WTC11 (cell line): ENCODE data around the gene ZNF804B. TPM values are rescaled to one million over a fixed set of nuclear protein-coding genes. Genes with fewer than 3 reads are reported as not detected.

Experiments used
- ATAC-seq: fragments of 200-7000 bp; cut with Tn5 transposase; 2 replicates; pipeline ENCODE4 v1.10.0; 2021; ENCODE audit warnings: mild to moderate bottlenecking, moderate library complexity
- CTCF ChIA-PET: fragments of 300-600 bp; sonication (Branson Sonifier 250); formaldehyde crosslinking; loops from one replicate; lab custom pipeline; 2021; ENCODE audit warnings: antibody characterized with exemption; lab: Charles Lee
- POLR2A ChIA-PET: fragments of 350-600 bp; sonication (Branson Sonifier 250); formaldehyde crosslinking; loops from one replicate; lab custom pipeline; 2021; ENCODE audit warnings: antibody characterized with exemption; lab: Charles Lee
- DNase-seq: peaks from one replicate; pipeline ENCODE4 v3.0.0; 2021; ENCODE audit warnings: low spot score
- H3K27ac Mint-ChIP-seq: 2 replicates; pipeline ENCODE4 v1.8.0; 2021; ENCODE audit warnings: mixed read lengths
- H3K27me3 Mint-ChIP-seq: 2 replicates; pipeline ENCODE4 v1.8.0; 2021; ENCODE audit warnings: low read depth, mild to moderate bottlenecking, moderate library complexity, mixed read lengths
- H3K36me3 Mint-ChIP-seq: 2 replicates; pipeline ENCODE4 v1.8.0; 2021; ENCODE audit warnings: mixed read lengths
- H3K4me1 Mint-ChIP-seq: 2 replicates; pipeline ENCODE4 v1.8.0; 2022; ENCODE audit warnings: mixed read lengths
- H3K4me3 Mint-ChIP-seq: 2 replicates; pipeline ENCODE4 v1.8.0; 2021; ENCODE audit warnings: mild to moderate bottlenecking, moderate library complexity, mixed read lengths
- H3K9me3 Mint-ChIP-seq: 2 replicates; pipeline ENCODE4 v1.8.0; 2021; ENCODE audit warnings: mixed read lengths
- CBFB ChIP-seq: sonication (generic); formaldehyde crosslinking; IDR thresholded peaks from 2 replicates; pipeline ENCODE4 v1.8.1; 2022; ENCODE audit warnings: mild to moderate bottlenecking, low read depth, missing genetic modification reagents
- CREB1 ChIP-seq: sonication (generic); formaldehyde crosslinking; IDR thresholded peaks from 2 replicates; pipeline ENCODE4 v1.8.0; 2023; ENCODE audit warnings: mild to moderate bottlenecking, missing genetic modification reagents
- CREM ChIP-seq: sonication (generic); formaldehyde crosslinking; IDR thresholded peaks from 2 replicates; pipeline ENCODE4 v1.8.1; 2022; ENCODE audit warnings: mild to moderate bottlenecking, missing genetic modification reagents, moderate library complexity
- ETV6 ChIP-seq: sonication (generic); formaldehyde crosslinking; IDR thresholded peaks from 2 replicates; pipeline ENCODE4 v1.8.1; 2022; ENCODE audit warnings: mild to moderate bottlenecking, missing genetic modification reagents
- FOXK1 ChIP-seq: sonication (generic); formaldehyde crosslinking; IDR thresholded peaks from 2 replicates; pipeline ENCODE4 v1.8.0; 2022; ENCODE audit warnings: mild to moderate bottlenecking, moderate library complexity, missing genetic modification reagents
- FOXP1 ChIP-seq: sonication (generic); formaldehyde crosslinking; IDR thresholded peaks from 2 replicates; pipeline ENCODE4 v1.8.0; 2022; ENCODE audit warnings: missing genetic modification reagents, mild to moderate bottlenecking, moderate library complexity, borderline replicate concordance
- GTF2I ChIP-seq: fragments of 250-450 bp; sonication (Bioruptor Pico); conservative IDR thresholded peaks from 2 replicates; pipeline ENCODE4 v1.4.0; 2021; ENCODE audit warnings: mild to moderate bottlenecking
- IRF2 ChIP-seq: sonication (generic); formaldehyde crosslinking; IDR thresholded peaks from 2 replicates; pipeline ENCODE4 v1.8.0; 2022; ENCODE audit warnings: low read depth, missing genetic modification reagents, borderline replicate concordance
- JUN ChIP-seq: sonication (generic); formaldehyde crosslinking; IDR thresholded peaks from 2 replicates; pipeline ENCODE4 v1.8.0; 2023; ENCODE audit warnings: mild to moderate bottlenecking, missing genetic modification reagents
- MYBL2 ChIP-seq: sonication (generic); formaldehyde crosslinking; IDR thresholded peaks from 2 replicates; pipeline ENCODE4 v1.8.1; 2023; ENCODE audit warnings: mild to moderate bottlenecking, moderate library complexity, missing genetic modification reagents
- NFATC4 ChIP-seq: fragments of 250-450 bp; sonication (Bioruptor Pico); IDR thresholded peaks from 2 replicates; pipeline ENCODE4 v1.9.0; 2021; ENCODE audit warnings: mild to moderate bottlenecking
- NFYB ChIP-seq: sonication (generic); formaldehyde crosslinking; conservative IDR thresholded peaks from 2 replicates; pipeline ENCODE4 v1.8.0; 2022; ENCODE audit warnings: low read depth, missing genetic modification reagents
- NR1H2 ChIP-seq: sonication (generic); formaldehyde crosslinking; IDR thresholded peaks from 2 replicates; pipeline ENCODE4 v1.9.0; 2021; ENCODE audit warnings: mild to moderate bottlenecking, moderate library complexity, missing genetic modification reagents
- PRRX2 ChIP-seq: fragments of 250-450 bp; sonication (Bioruptor Pico); IDR thresholded peaks from 2 replicates; pipeline ENCODE4 v1.8.0; 2021; ENCODE audit warnings: mild to moderate bottlenecking
- RORB ChIP-seq: fragments of 250-450 bp; sonication (Bioruptor Pico); IDR thresholded peaks from 2 replicates; pipeline ENCODE4 v1.9.0; 2021; ENCODE audit warnings: mild to moderate bottlenecking
- SMAD4 ChIP-seq: sonication (generic); formaldehyde crosslinking; IDR thresholded peaks from 2 replicates; pipeline ENCODE4 v1.8.0; 2022; ENCODE audit warnings: mild to moderate bottlenecking, missing genetic modification reagents
- SP1 ChIP-seq: sonication (generic); formaldehyde crosslinking; conservative IDR thresholded peaks from 2 replicates; pipeline ENCODE4 v1.8.1; 2022; ENCODE audit warnings: missing genetic modification reagents
- TCF7 ChIP-seq: sonication (generic); formaldehyde crosslinking; IDR thresholded peaks from 2 replicates; pipeline ENCODE4 v1.8.0; 2022; ENCODE audit warnings: mild to moderate bottlenecking, low read depth, missing genetic modification reagents, moderate library complexity
- ZBTB21 ChIP-seq: sonication (generic); formaldehyde crosslinking; IDR thresholded peaks from 2 replicates; pipeline ENCODE4 v1.8.1; 2023; ENCODE audit warnings: mild to moderate bottlenecking, missing genetic modification reagents, borderline replicate concordance
- ZNF121 ChIP-seq: sonication (generic); formaldehyde crosslinking; IDR thresholded peaks from 2 replicates; pipeline ENCODE4 v1.8.0; 2023; ENCODE audit warnings: missing genetic modification reagents
- ZNF317 ChIP-seq: sonication (generic); formaldehyde crosslinking; IDR thresholded peaks from 2 replicates; pipeline ENCODE4 v1.8.1; 2023; ENCODE audit warnings: low read depth, mild to moderate bottlenecking, moderate library complexity, missing genetic modification reagents, borderline replicate concordance
- ZNF423 ChIP-seq: fragments of 250-450 bp; sonication (Bioruptor Pico); IDR thresholded peaks from 2 replicates; pipeline ENCODE4 v2.1.2; 2022; ENCODE audit warnings: mild to moderate bottlenecking, moderate library complexity
- total RNA-seq: library from RNA; stranded (reverse); gene quantifications from 3 replicates; pipeline ENCODE4 v1.2.3, GENCODE V29; 2021
- TF ChIP-seq, protein P1 (sequence below): sonication (generic); formaldehyde crosslinking; IDR thresholded peaks from 2 replicates; pipeline ENCODE4 v1.8.1; 2023; ENCODE audit warnings: mild to moderate bottlenecking, moderate library complexity, missing genetic modification reagents
- TF ChIP-seq, protein P2 (sequence below): sonication (generic); formaldehyde crosslinking; IDR thresholded peaks from 2 replicates; pipeline ENCODE4 v1.8.0; 2022; ENCODE audit warnings: mild to moderate bottlenecking, missing genetic modification reagents
- TF ChIP-seq, protein P3 (sequence below): fragments of 250-450 bp; sonication (Bioruptor Pico); IDR thresholded peaks from 2 replicates; pipeline ENCODE4 v1.8.0; 2021; ENCODE audit warnings: mild to moderate bottlenecking
- TF ChIP-seq, protein P4 (sequence below): sonication (generic); formaldehyde crosslinking; IDR thresholded peaks from 2 replicates; pipeline ENCODE4 v1.8.1; 2022; ENCODE audit warnings: mild to moderate bottlenecking, moderate library complexity, missing genetic modification reagents
- TF ChIP-seq, protein P5 (sequence below): sonication (generic); formaldehyde crosslinking; conservative IDR thresholded peaks from 2 replicates; pipeline ENCODE4 v1.8.1; 2022; ENCODE audit warnings: mild to moderate bottlenecking, missing genetic modification reagents
- TF ChIP-seq, protein P6 (sequence below): sonication (generic); formaldehyde crosslinking; IDR thresholded peaks from 2 replicates; pipeline ENCODE4 v1.8.1; 2023; ENCODE audit warnings: mild to moderate bottlenecking, missing genetic modification reagents, moderate library complexity
- TF ChIP-seq, protein P7 (sequence below): sonication (generic); formaldehyde crosslinking; IDR thresholded peaks from 2 replicates; pipeline ENCODE4 v1.8.0; 2023; ENCODE audit warnings: mild to moderate bottlenecking, missing genetic modification reagents

Gene ZNF804B
- total RNA-seq, 1 experiment from 2014 or later, result 0.04 TPM

DNA sequence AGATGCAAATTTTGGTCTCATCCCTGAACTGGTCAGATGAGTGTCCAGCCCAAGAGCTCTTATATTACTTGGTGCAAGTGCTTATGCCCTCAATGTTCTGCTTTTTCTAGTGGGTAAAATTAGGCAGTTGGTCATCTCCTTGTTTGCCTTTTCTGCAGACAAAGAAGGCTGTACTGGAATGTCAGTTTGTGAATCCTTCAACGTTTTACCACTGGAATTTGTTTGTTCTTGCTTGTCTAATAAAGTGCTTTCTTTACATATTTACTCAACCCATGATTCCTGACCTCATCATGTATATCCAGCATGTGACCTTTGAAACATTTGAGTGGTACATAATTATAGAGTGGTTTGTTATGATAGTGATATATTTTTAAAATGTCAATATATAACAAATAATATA is 268.3 kb downstream of the ZNF804B start:
- Mint-ChIP-seq H3K27me3 (no peaks in the 10 kb centered on the region), H3K27ac (no peak overlapping the region), H3K4me3 (no peak overlapping the region), H3K9me3 (no peaks in the 10 kb centered on the region), H3K36me3 (no peaks in the 10 kb centered on the region), H3K4me1 (peaks cover 11% of the 10 kb centered on the region)
- CTCF ChIA-PET, result no interaction called here
- DNase-seq, result no peak
- TF ChIP-seq GTF2I (CRISPR knock-in tag) (no peak), SMAD4 (CRISPR knock-in tag) (no peak), TCF7 (CRISPR knock-in tag) (no peak), IRF2 (CRISPR knock-in tag) (no peak)
- POLR2A ChIA-PET, result no interaction called here
- ATAC-seq, result no peak

DNA sequence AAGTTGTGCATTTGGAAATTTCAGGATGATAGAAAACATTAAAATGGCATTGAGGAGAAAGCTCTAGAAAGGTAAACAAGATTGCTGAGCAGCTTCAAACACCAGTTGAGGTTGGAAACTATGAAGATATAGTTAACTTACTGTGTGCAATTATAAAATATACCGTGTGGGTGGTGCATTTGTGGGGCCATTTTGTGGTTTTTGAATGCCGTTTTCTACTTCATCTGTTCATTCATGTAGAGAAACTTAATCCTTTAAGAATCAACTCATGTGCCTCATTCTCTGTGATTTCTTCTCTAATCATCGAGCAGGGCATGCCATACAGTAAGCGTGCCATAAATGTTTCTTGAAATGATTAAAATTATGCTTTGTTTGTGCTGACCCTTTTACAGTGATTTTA is 268.8 kb downstream of the ZNF804B start:
- no peak overlapping the region for H3K4me3 Mint-ChIP-seq
- no peaks in the 10 kb centered on the region for H3K36me3 Mint-ChIP-seq
- ChIA-PET CTCF (no interaction called here), POLR2A (no interaction called here)
- H3K9me3 Mint-ChIP-seq, result no peaks in the 10 kb centered on the region
- TF ChIP-seq, protein P1, sequence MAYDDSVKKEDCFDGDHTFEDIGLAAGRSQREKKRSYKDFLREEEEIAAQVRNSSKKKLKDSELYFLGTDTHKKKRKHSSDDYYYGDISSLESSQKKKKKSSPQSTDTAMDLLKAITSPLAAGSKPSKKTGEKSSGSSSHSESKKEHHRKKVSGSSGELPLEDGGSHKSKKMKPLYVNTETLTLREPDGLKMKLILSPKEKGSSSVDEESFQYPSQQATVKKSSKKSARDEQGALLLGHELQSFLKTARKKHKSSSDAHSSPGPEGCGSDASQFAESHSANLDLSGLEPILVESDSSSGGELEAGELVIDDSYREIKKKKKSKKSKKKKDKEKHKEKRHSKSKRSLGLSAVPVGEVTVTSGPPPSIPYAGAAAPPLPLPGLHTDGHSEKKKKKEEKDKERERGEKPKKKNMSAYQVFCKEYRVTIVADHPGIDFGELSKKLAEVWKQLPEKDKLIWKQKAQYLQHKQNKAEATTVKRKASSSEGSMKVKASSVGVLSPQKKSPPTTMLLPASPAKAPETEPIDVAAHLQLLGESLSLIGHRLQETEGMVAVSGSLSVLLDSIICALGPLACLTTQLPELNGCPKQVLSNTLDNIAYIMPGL, result no peak
- TF ChIP-seq, protein P2, sequence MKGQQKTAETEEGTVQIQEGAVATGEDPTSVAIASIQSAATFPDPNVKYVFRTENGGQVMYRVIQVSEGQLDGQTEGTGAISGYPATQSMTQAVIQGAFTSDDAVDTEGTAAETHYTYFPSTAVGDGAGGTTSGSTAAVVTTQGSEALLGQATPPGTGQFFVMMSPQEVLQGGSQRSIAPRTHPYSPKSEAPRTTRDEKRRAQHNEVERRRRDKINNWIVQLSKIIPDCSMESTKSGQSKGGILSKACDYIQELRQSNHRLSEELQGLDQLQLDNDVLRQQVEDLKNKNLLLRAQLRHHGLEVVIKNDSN, result no peak
- TF ChIP-seq MYBL2 (CRISPR knock-in tag) (no peak), FOXK1 (CRISPR knock-in tag) (no peak), ZNF121 (no peak), NFATC4 (CRISPR knock-in tag) (no peak), SP1 (CRISPR knock-in tag) (no peak), JUN (CRISPR knock-in tag) (no peak), ZNF317 (no peak), NR1H2 (no peak), ETV6 (CRISPR knock-in tag) (no peak), PRRX2 (no peak), CREB1 (CRISPR knock-in tag) (no peak), IRF2 (CRISPR knock-in tag) (no peak)
- TF ChIP-seq, protein P3, sequence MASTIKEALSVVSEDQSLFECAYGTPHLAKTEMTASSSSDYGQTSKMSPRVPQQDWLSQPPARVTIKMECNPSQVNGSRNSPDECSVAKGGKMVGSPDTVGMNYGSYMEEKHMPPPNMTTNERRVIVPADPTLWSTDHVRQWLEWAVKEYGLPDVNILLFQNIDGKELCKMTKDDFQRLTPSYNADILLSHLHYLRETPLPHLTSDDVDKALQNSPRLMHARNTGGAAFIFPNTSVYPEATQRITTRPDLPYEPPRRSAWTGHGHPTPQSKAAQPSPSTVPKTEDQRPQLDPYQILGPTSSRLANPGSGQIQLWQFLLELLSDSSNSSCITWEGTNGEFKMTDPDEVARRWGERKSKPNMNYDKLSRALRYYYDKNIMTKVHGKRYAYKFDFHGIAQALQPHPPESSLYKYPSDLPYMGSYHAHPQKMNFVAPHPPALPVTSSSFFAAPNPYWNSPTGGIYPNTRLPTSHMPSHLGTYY, result no peak
- TF ChIP-seq, protein P4, sequence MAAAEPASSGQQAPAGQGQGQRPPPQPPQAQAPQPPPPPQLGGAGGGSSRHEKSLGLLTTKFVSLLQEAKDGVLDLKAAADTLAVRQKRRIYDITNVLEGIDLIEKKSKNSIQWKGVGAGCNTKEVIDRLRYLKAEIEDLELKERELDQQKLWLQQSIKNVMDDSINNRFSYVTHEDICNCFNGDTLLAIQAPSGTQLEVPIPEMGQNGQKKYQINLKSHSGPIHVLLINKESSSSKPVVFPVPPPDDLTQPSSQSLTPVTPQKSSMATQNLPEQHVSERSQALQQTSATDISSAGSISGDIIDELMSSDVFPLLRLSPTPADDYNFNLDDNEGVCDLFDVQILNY (CRISPR knock-in tag), result no peak
- TF ChIP-seq, protein P5, sequence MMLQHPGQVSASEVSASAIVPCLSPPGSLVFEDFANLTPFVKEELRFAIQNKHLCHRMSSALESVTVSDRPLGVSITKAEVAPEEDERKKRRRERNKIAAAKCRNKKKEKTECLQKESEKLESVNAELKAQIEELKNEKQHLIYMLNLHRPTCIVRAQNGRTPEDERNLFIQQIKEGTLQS (CRISPR knock-in tag), result no peak
- H3K27ac Mint-ChIP-seq, result no peak overlapping the region
- peaks cover 12% of the 10 kb centered on the region for H3K4me1 Mint-ChIP-seq
- no peaks in the 10 kb centered on the region for H3K27me3 Mint-ChIP-seq
- no peak for DNase-seq
- ATAC-seq, result no peak

DNA sequence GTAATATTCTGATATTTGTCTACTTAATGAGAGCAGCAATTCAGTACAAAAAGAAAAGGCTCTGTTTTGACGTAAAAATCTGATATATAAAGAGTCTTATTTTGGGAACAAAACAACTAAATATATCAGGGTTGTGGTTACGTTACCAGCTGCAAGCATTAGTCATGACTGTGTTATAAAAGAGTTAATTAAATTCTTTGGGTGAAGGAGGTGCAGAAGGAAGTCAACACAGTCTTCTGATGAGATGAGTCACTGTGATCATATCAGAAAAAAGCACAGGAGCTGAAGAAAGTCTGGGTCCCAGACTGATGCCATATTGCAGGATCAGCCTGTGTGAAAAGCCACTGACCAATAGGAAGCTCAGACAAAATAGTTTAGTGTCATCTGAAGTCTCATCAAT is 270.4 kb downstream of the ZNF804B start:
- ChIA-PET CTCF (no interaction called here), POLR2A (no interaction called here)
- Mint-ChIP-seq H3K27ac (no peak overlapping the region), H3K27me3 (no peaks in the 10 kb centered on the region), H3K9me3 (peaks cover 6% of the 10 kb centered on the region), H3K4me1 (peaks cover 7% of the 10 kb centered on the region), H3K4me3 (no peak overlapping the region), H3K36me3 (no peaks in the 10 kb centered on the region)
- ATAC-seq (no peak), DNase-seq (no peak)
- TF ChIP-seq CREM (CRISPR knock-in tag) (no peak), CBFB (CRISPR knock-in tag) (no peak), ZNF423 (CRISPR knock-in tag) (no peak), ZNF121 (no peak), RORB (no peak), FOXP1 (CRISPR knock-in tag) (no peak), ZBTB21 (no peak), NFYB (no peak)
- TF ChIP-seq, protein P6, sequence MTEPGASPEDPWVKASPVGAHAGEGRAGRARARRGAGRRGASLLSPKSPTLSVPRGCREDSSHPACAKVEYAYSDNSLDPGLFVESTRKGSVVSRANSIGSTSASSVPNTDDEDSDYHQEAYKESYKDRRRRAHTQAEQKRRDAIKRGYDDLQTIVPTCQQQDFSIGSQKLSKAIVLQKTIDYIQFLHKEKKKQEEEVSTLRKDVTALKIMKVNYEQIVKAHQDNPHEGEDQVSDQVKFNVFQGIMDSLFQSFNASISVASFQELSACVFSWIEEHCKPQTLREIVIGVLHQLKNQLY (CRISPR knock-in tag), result no peak
- TF ChIP-seq, protein P7, sequence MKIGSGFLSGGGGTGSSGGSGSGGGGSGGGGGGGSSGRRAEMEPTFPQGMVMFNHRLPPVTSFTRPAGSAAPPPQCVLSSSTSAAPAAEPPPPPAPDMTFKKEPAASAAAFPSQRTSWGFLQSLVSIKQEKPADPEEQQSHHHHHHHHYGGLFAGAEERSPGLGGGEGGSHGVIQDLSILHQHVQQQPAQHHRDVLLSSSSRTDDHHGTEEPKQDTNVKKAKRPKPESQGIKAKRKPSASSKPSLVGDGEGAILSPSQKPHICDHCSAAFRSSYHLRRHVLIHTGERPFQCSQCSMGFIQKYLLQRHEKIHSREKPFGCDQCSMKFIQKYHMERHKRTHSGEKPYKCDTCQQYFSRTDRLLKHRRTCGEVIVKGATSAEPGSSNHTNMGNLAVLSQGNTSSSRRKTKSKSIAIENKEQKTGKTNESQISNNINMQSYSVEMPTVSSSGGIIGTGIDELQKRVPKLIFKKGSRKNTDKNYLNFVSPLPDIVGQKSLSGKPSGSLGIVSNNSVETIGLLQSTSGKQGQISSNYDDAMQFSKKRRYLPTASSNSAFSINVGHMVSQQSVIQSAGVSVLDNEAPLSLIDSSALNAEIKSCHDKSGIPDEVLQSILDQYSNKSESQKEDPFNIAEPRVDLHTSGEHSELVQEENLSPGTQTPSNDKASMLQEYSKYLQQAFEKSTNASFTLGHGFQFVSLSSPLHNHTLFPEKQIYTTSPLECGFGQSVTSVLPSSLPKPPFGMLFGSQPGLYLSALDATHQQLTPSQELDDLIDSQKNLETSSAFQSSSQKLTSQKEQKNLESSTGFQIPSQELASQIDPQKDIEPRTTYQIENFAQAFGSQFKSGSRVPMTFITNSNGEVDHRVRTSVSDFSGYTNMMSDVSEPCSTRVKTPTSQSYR (CRISPR knock-in tag), result no peak
